Activated CD8-positive, alpha-beta memory T cell treated with anti-CD3 and anti-CD28 coated beads for 4 hours (primary cell): Measurements from ENCODE around the gene RELT.

Experiments used
- DNase-seq, 2 donors: peaks; one replicate each; pipeline ENCODE4 v3.0.0-alpha.2; 2020; ENCODE audit warnings: low read depth in 2 of 2

RELT gene

GRCh38 chr11:73346186-73346935 lies 29.8 kb upstream of the RELT start:
- DNase-seq = no peak

DNA sequence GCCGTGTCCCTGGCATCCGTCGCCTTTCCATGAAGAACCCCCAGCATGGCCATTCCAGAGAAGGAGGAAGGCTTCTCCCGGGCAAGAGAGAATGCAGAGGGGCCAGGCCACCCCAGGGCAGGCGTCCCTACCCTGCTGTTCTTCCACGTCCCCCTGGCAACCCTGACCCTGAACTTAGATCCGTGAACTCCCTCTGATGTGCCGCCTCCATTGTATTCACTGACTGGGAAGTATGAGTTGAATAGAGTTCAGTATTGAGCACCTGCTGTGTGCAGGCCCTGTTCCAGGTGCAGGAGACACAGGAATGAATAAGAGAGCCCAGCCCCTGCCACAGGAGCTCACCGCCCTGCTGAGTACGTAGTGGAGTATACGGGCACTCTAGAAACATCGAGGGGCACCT lies 29.1 kb upstream of the RELT start:
- DNase-seq = no peak

- DNase-seq = no peak
These were observed 27.4 kb upstream of the RELT start for GRCh38 chr11:73348838-73349237.

GRCh38 chr11:73349633-73350032 lies 26.6 kb upstream of the RELT start:
- no peak for DNase-seq

GRCh38 chr11:73350908-73351636 lies 25.1 kb upstream of the RELT start:
- peak; percentile 11 to 36 for DNase-seq

- no peak for DNase-seq
These were observed 22.8 kb upstream of the RELT start for GRCh38 chr11:73353422-73353821.

DNA sequence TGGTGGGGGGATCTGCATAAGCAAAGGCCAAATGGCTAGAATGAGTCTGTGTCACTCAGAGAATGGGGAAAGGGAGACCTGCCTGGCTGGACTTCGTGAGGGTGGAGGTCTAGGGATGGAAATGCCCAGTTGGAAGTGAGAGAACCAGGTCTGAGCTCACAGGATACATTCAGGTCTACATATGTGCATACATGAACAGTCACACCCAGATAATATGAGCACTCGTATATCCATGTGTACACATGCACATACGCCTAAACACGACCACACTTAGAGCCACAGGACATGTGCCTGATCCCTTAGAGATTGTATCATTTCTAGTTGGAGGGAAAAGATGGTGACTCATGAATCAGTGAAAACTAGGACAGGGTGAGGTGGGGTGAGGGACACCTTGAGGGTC lies 21.1 kb upstream of the RELT start:
- DNase-seq = no peak

DNA sequence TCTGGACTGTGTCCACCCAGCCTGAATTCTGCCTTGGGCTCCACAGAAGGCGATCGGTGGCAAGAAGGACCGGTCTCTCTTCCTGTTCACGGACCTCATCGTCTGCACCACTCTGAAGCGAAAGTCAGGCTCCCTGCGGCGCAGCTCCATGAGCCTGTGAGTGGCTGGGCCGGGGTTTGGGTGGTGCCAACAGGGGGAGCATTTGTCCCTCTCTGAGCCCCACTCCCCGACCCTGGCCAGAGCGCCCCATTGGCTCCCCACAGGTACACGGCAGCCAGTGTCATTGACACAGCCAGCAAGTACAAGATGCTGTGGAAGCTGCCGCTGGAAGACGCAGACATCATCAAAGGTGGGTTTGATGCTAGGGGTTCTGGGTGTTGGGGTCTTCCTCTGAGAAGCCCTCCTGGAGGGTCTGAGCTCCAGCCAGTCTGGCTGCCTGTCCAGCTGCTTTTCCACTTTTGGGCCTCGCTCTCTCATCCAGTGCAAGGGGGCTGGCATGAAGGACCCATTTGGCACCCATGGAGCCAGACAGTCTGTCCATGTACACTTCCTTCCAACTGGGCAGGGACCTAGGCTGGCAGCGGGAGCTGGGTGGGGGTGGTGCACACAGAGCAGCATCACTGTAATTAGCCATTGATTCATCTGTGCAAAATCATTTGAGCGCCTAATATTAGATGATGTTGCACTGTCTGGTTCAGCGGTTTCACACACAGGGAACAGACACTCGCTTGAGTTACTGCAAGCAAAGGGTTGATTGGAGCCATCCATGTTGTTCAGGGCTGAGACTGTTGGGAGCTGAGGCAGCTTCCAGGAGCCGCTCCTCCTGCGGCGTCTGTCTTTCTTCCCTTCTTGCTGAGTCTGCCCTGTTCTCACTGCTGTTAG lies 19.0 kb upstream of the RELT start:
- no peak for DNase-seq

GRCh38 chr11:73358071-73358470 lies 18.1 kb upstream of the RELT start:
- no peak for DNase-seq

GRCh38 chr11:73359341-73359740 lies 16.9 kb upstream of the RELT start:
- DNase-seq = no peak

DNA sequence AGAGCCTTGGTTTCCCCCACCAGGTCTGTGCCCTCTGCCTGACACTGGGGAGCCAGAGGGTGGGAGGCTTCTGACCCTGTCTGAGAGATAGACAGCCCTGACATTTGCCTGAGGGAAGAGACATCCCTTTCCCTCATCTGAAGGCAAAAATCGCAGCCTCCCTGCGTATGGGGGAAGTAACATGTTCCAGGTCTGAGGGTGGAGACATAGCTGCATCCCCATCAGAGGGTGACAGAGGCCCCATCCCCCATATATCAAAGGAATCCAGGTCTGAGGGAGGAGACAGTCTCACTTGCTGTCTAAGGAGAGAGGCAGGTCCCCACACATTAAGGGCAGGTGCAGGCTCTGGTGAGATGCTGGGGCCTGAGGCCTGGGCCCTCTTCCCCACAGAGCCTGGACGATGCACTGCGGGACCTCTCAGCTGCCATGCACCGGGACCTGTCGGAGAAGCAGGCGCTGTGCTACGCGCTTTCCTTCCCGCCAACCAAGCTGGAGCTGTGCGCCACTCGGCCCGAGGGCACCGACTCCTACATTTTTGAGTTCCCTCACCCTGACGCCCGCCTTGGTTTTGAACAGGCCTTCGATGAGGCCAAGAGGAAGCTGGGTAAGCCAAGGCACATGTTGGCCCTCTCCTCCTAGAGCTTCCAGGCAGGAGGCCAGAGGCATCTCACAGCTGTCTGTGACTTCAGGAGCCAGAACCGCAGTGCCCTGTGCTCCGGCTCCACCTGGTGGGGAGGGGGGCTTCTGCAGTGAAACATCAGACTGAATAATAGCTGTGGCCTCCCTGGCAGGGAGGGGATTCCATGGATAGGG lies 16.1 kb upstream of the RELT start:
- no peak for DNase-seq

DNA sequence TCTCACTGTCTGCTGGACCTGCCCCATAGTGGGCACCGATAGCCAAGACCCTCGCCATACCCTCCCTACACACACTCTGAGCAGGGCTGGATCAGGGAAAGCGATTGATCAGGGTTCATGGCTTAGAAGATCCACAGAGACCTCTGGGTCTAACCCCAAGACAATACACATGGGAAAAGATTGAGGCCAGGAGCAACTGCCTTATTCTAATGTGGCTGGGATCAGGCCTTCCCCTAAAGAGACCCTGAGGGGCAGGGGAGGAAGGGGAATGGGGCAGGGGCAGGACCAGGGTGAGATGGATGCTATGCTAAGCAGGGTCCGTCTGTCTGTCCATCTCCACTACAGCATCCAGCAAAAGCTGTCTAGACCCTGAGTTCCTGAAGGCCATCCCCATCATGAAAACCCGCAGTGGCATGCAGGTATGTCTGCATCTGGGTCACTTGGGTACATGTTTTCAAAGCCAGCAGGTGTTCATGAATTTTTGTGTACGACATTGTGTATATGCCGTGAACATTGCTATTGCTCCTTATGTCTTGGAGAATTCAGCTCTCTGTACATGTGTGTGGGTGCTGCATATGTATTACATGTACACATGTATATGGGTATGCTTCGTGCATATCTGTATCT lies 15.3 kb upstream of the RELT start:
- DNase-seq = no peak

DNA sequence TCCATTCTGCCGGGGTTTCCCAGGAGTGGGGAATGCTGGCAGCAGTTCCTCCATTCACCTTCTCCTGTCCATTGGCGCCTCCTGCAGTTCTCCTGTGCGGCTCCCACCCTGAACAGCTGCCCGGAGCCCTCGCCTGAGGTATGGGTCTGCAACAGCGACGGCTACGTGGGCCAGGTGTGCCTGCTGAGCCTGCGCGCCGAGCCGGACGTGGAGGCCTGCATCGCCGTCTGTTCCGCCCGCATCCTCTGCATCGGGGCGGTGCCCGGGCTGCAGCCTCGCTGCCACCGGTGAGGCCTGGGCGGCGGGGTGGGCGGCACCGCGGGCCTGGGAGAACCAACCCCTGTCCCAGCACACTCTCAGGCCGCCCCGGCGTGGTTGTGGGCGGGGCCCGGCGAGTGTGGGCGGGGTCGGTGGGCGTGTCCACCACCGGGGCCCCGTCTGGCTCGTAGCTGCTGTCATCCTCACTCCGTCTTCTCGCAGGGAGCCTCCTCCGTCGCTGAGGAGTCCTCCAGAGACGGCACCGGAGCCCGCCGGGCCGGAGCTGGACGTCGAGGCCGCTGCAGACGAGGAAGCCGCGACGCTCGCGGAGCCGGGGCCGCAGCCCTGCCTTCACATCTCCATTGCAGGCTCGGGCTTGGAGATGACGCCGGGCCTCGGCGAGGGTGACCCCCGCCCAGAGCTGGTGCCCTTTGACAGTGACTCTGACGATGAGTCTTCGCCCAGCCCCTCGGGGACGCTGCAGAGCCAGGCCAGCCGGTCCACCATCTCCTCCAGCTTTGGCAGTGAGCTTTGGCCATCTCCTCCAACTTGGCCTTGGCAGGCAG lies 14.0 kb upstream of the RELT start:
- no peak for DNase-seq

DNA sequence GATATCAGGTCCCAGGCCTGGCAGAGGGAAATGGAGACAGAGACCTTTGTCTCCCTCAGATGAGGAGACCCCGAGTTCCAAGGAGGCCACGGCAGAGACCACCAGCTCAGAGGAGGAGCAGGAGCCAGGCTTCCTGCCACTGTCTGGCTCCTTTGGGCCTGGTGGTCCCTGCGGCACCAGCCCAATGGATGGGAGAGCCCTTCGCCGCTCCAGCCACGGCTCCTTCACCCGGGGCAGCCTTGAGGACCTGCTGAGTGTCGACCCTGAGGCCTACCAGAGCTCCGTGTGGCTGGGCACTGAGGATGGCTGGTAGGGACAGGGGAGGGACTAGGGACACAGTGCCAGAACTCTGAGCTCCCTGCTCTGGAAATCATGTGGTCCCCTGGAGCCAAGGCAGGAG lies 13.1 kb upstream of the RELT start:
- DNase-seq = no peak

DNA sequence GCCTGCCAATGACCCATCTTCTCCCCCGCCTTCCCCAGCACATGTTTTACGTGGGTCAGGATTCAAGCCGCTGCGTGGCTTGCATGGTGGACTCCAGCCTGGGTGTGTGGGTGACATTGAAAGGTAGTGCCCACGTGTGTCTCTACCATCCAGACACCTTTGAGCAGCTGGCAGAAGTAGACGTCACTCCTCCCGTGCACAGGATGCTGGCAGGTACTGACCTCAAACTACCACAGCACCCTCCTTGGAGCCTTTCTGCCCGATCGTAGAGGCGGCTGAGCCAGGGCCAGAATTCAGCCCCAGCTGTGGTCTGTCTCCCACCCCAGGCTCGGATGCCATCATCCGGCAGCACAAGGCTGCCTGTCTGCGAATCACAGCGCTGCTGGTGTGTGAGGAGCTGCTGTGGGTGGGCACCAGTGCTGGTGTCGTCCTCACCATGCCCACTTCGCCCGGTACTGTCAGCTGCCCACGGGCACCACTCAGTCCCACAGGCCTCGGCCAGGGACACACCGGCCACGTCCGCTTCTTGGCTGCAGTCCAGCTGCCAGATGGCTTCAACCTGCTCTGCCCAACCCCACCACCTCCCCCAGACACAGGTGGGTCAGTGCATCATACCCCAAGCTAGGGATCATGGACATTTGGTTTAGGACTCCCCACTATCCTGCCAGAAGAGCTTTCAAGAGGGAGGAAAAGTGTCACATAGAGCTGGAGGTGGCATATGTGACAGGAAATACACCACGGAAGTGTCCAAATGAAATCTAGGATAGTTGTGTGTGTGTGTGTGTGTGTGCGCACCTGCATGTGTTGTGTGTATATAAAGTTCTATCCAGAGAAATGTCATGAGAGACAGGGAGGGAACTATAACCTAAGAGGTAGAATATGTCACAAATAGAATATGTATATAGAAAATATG lies 10.6 kb upstream of the RELT start:
- DNase-seq = no peak

- no peak for DNase-seq
These were observed 10.0 kb upstream of the RELT start for GRCh38 chr11:73366265-73366610.

GRCh38 chr11:73366953-73367352 lies 9.2 kb upstream of the RELT start:
- DNase-seq = no peak

DNA sequence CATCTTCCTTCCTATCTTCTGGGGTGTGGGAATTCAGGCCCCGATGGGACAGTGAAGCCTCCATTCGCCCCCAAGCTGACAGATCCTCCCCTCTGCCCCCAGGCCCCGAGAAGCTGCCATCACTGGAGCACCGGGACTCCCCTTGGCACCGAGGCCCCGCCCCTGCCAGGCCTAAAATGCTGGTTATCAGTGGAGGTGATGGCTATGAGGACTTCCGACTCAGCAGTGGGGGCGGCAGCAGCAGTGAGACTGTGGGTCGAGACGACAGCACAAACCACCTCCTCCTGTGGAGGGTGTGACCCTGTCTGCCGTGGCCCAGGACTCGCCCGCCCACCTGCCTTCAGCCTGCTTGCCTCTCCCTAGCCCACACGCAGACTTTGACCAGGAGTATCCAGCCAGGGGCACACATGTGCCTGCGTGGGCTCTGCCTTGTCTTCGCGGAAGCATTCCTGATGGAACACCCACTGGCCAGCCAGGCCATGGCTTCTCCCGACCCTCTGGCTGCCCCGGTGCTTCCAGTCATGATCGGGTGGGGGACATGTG lies 8.6 kb upstream of the RELT start:
- no peak for DNase-seq

- DNase-seq = no peak
These were observed 3.7 kb upstream of the RELT start for GRCh38 chr11:73372375-73372993.
